ENCODE results near the gene CDKN3. TPM values are rescaled to one million over a fixed set of nuclear protein-coding genes. Genes with fewer than 3 reads are reported as not detected.

Gene CDKN3
- total RNA-seq, 1 donor from 2014 or later: 66.2 TPM

- intact Hi-C loops (cut with micrococcal nuclease): loop anchor here (1.0 kb wide), 1 partner anchor 54 kb away; no protein-coding TSS in a partner anchor
Observed at GRCh38 chr14:54420478-54421142, 23.8 kb downstream of the CDKN3 start.

- intact Hi-C loops (cut with micrococcal nuclease): no loop called here
Observed at GRCh38 chr14:54423991-54424390, 27.2 kb downstream of the CDKN3 start.

GRCh38 chr14:54424479-54424901, 27.7 kb downstream of the CDKN3 start:
- intact Hi-C loops (cut with micrococcal nuclease): no loop called here

GRCh38 chr14:54425068-54425467, 28.3 kb downstream of the CDKN3 start:
- intact Hi-C loops (cut with micrococcal nuclease): no loop called here

GRCh38 chr14:54425537-54426274, 28.9 kb downstream of the CDKN3 start:
- intact Hi-C loops (cut with micrococcal nuclease): no loop called here

GRCh38 chr14:54427871-54428270, 31.1 kb downstream of the CDKN3 start:
- intact Hi-C loops (cut with micrococcal nuclease): no loop called here

- intact Hi-C loops (cut with micrococcal nuclease): no loop called here
Observed at GRCh38 chr14:54428527-54428926, 31.7 kb downstream of the CDKN3 start.

GRCh38 chr14:54435500-54435981, 38.7 kb downstream of the CDKN3 start:
- intact Hi-C loops (cut with micrococcal nuclease): loop anchor here (5.0 kb wide), 1 partner anchor 467 kb away; the partner anchor contains the start of gene GCH1

GRCh38 chr14:54437954-54438353, 41.1 kb downstream of the CDKN3 start:
- intact Hi-C loops (cut with micrococcal nuclease): loop anchor here (5.0 kb wide), 1 partner anchor 464 kb away; the partner anchor contains the start of gene GCH1

- intact Hi-C loops (cut with micrococcal nuclease): loop anchor here (5.0 kb wide), 1 partner anchor 464 kb away; the partner anchor contains the start of gene GCH1
Observed at GRCh38 chr14:54438703-54439102, 41.9 kb downstream of the CDKN3 start.

GRCh38 chr14:54440037-54440436, 43.2 kb downstream of the CDKN3 start:
- intact Hi-C loops (cut with micrococcal nuclease): loop anchor here (2.0 to 5.0 kb wide), 2 partner anchors 332 to 1287 kb away; partner anchors contain the start of gene DDHD1

- intact Hi-C loops (cut with micrococcal nuclease): loop anchor here (2.0 to 5.0 kb wide), 2 partner anchors 332 to 1288 kb away; partner anchors contain the start of gene DDHD1
Observed at GRCh38 chr14:54440476-54440872, 43.7 kb downstream of the CDKN3 start.

- intact Hi-C loops (cut with micrococcal nuclease): loop anchor here (1.0 to 5.0 kb wide), 6 partner anchors 45 to 1288 kb away; partner anchors contain the start of genes CGRRF1, DDHD1, GMFB and SAMD4A
Observed at GRCh38 chr14:54440873-54441868, 44.4 kb downstream of the CDKN3 start, which contains the start of gene CNIH1. Gene CNIH1, minus strand, starts transcription at chr14:54441374. Its CDS starts 47 bp downstream, at chr14:54441327.

- intact Hi-C loops (cut with micrococcal nuclease): loop anchor here (5.0 kb wide), 1 partner anchor 329 kb away; no protein-coding TSS in a partner anchor
Observed at GRCh38 chr14:54442961-54443360, 46.2 kb downstream of the CDKN3 start.

- intact Hi-C loops (cut with micrococcal nuclease): loop anchor here (5.0 kb wide), 1 partner anchor 328 kb away; no protein-coding TSS in a partner anchor
Observed at GRCh38 chr14:54443981-54444380, 47.2 kb downstream of the CDKN3 start.

- intact Hi-C loops (cut with micrococcal nuclease): loop anchor here (5.0 kb wide), 1 partner anchor 328 kb away; no protein-coding TSS in a partner anchor
Observed at GRCh38 chr14:54444681-54445080, 47.9 kb downstream of the CDKN3 start.

- intact Hi-C loops (cut with micrococcal nuclease): no loop called here
Observed at GRCh38 chr14:54446161-54446693, 49.4 kb downstream of the CDKN3 start.

- intact Hi-C loops (cut with micrococcal nuclease): no loop called here
Observed at GRCh38 chr14:54447231-54447692, 50.5 kb downstream of the CDKN3 start.

GRCh38 chr14:54450535-54450934, 53.7 kb downstream of the CDKN3 start:
- intact Hi-C loops (cut with micrococcal nuclease): no loop called here

- intact Hi-C loops (cut with micrococcal nuclease): no loop called here
Observed at GRCh38 chr14:54451121-54451601, 54.4 kb downstream of the CDKN3 start.

Data from T-helper 2 cell treated with Interferon-gamma antibody and Interleukin-4, amounts not matched to agents 100 ng/mL and 5 ng/mL, for 36 hours (primary cell).